Effector CD4-positive, alpha-beta T cell (primary cell): Measurements from ENCODE around the gene TMEM255B.

Experiments used
- DNase-seq: peaks from one replicate; pipeline ENCODE4 v3.0.0-alpha.2; 2020

Gene TMEM255B

GRCh38 chr13:113851826-113852535 lies 93.0 kb downstream of the TMEM255B start:
- no peak for DNase-seq

GRCh38 chr13:113852536-113853517 lies 93.8 kb downstream of the TMEM255B start:
- DNase-seq = no peak

DNA sequence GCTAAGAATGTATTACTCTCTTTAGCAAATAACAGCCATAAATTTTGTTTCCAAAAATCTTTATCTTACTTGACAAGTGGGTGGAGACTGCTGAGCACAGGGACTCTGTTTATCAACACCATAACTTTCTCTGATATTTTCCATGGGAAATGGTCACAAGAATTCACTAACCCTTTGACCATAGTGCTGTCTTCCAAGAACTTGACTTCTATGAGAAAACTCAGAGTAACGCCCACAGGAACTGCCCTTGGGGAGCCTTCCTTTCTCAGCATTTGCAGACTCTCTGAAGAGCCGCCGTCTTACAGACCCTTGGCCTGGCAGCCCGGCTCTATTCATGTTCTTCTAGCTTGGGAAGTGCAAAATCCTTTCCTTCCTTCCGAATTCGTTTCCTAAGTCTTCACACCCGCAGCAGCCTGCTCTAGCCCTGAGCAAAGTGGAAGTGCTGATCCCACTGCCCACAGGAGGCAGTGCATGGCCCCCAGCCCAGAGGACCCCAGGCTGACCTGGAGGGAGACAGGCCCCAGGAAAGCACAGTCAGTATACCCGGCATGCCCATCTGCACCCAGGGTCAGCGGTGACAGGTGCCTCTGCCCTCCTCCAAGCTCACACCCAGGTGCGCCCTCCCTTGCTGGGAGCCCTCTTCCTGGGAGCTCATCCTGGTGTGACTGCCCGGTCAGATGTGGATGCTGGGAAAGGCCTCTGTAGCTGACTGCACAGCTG lies 94.7 kb downstream of the TMEM255B start:
- DNase-seq = no peak

- no peak for DNase-seq
Observed at GRCh38 chr13:113854238-113855011, 95.4 kb downstream of the TMEM255B start.

DNA sequence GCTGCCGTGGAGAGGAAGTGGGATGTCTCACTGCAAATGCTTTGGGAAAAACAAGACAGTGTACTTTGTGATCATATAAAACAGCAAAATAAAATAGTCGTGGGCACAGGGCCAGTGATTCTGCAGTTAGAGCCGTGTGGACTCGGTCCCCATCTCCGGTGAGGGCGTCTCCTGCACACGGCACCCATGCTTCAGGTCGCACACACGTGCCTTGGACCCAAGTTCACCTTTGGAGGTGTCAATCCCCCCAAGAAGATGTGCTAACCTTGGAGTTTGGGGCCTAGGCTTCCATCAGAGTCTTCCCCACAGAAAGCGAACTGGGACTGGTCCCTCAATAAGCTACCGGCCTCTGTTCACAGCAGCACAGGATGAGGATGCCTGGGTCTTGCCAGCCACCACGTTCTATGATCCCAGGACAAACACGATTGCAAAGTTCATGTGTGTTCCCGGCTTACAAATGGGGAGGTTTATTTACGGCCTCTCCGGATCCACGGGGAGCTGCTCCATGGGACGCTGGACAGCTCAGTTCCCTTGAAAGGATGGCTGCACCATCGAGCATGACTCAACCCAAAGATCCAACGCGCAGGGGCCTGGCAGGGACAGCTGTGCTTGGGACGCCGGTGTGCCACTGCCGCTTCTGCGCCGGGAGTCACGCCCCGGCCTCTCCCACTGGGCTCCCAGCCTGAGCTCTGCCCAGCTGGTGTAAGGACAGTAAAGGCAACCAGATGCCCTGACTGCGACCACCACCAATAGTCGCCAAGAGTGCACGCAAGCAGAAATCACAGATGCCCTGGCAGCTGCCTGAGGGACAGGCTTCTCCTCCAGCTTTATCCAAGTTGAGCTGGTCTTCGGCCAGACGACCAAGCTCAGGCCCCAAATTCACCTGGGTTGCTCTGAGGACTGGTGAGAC lies 96.2 kb downstream of the TMEM255B start:
- DNase-seq = no peak

GRCh38 chr13:113855931-113856715 lies 97.1 kb downstream of the TMEM255B start:
- no peak for DNase-seq

- DNase-seq = no peak
Observed at GRCh38 chr13:113856716-113857065, 97.7 kb downstream of the TMEM255B start.

- no peak for DNase-seq
Observed at GRCh38 chr13:113857531-113858195, 98.6 kb downstream of the TMEM255B start.

DNA sequence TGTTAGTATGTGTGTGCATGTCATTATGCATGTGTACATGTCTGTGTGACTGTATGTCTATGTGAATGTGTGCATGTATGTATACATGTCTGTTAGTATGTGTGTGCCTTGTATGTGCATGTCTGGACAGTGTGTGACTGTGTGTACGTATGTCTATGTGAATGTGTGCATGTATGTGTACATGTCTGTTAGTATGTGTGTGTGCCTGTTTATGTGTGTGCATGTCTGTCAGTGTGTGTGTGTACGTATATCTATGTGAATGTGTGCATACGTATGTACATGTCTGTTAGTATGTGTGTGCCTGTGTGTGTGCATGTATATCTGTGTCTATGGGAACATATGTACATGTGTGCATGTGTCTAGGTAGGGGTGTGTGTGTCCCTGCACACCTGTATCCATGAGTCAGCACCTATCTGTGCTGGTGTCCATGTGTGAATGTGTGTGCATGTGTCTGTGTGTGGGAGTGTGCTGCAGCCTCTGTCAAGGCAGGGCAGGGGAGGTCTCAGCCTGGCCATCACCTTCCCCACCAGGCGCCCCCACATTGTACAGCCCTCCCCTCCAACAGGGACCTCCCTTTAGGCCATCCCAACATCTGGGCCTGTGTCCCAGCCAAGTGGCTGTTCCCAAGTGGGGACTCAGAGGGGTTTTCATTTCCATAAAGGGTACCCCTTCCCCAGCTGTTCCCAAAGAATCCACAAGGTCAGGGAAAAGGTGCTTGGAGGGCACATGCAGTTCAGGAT lies 100.5 kb downstream of the TMEM255B start:
- DNase-seq = no peak

DNA sequence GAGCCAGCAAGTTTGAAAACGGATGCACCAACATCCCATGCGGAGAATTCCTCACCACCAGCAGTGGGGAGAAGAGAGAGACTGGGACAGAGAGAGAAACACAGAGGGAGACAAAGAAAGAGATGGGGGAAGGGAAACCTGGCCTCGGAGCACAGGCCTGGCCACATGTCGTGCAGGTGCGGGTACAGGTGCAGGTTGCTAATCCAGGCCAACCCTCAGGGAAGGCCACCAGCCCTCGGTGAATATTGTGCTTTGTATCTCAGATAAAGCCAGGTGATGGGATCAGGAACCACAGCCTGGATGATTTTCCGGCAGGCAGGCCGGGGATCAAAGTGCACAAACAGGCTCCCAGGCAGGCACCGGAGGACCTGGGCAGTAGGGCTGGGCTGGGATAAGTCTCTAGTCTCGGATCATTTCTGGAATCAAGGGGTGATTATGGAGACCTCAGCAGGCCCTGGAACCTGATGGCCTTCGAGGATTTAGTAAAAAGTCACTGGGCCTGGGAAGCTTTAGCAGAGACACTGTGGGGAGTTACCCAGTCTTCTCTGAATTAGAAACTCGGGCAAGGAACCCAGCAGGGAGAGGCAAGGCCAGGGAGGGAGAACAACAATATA lies 101.1 kb downstream of the TMEM255B start:
- no peak for DNase-seq

DNA sequence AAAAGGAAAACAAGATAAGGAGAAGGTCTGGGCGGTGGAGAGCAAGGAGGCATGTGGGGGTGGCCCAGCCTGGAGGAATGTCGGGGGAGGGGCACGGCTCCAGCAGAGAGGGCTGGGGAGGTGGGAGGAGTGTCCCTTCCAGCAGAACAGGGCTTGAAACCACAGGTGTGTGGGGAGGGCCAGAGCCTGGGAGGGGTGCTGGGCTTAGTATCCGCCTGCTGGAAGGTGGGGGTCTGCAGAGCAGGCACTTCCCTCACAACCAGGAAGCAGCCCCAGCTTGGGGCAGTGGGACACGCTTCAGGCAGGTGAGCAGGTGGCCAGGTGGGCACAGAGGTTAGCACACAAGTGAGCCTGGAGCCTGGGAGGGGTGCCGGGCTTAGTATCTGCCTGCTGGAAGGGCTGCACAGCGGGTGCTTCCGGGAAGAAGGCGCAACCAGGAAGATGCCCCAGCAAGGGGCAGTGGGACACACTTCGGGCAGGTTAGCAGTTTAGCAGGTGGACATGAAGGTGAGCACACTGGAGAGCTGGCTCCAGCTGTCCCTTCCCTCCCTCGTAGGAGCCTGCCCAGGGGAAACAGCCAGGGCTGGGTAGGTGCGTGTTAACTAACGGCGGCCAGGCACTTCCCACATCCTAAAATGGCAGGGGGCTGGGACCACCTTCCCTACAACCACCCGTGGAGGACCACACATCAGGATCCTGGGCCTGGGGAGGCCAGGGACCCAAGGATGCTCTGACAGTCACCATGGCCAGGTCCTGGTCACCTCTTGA lies 101.8 kb downstream of the TMEM255B start:
- no peak for DNase-seq

DNA sequence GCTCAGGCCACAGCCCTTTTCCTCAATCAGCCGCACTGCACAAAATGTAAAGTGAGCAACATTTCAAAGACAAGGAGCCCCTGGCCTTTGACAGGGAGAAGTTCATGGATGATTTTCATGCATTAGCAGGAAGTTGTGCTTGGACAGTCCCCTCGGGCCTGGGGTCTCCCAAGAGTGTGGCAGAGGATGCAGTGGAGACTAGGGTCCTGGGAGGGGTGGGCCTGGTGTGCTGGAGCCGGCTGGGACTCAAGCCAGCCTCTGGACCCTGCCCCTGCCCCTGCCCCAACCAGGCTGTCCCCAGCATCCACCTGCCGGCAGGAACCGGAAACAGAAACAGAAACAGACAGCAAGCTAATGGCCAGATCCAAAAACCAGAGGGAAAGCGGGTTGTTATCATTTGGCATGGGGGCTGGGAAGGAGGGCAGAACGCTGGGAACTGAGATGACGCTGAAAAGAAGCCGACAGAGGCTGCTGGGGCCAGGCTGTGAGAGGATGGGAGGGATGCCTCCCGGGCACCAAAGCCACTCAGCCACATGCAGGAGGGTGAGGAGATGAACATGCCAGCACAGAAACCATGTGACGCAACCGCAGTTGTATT lies 102.5 kb downstream of the TMEM255B start:
- no peak for DNase-seq

DNA sequence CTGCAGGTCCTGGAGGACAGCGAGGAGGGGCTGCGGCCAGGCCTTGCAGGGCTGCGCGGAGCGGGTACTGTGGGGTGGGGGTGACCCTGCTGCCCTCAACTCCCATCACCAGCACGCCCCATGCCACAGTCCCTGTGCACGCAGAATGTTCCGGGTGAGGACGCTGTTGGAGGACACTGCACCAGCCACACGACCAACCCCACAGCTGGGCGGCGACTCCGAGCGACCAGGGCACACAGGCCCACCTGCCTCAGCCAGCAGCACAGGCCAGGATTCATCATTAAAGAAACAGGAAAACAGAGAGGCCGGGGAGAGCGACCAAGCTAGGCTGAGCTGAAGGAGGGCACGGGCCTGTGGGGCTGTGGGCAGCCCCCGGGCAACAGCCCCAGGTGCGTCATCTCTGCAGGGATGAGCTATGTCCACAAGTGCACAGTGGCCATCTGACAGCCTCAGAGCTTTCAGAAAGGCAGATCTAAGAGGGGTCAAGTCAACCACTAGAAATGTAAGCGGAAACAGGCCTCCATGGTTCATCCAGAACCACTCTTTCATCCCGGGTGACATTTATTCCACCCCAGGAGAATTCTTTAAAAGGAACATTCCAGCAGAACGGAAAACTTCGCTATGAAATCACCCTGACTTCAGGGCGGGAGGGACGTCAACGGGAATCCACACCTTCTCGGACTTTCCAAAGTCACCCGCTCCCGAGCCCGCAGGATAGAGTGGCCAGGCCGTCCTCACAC lies 103.3 kb downstream of the TMEM255B start:
- DNase-seq = no peak

DNA sequence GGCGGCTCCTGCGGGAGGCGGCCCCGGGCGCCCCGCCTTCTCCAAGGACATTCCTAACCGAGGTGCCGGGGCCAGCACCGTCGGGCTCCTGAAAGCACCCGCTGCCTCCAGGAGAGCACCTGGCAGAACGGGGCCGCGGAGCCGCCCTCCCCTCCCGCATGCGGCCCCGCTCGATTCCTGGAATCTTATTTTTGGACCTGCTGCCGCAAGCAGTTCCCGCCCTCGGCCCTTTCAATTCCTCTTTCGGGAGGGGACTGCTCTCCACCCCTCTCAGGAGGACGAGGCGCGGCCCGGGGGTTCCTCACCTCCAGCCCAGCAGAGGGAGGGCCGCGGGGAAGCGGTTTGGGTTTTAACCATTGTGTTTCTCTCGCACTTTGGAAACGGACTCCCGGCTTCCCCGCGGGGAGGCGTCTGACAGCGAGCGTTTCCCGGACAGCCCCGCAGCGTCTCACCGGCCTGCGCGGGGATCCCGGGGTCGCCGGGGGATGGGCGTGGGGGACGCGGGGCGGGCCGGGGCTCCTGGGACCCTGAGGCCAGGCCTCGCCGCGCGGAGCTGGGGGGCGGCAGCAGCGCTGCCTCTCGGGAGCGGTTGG lies 104.0 kb downstream of the TMEM255B start:
- DNase-seq = no peak

- DNase-seq = no peak
Observed at GRCh38 chr13:113863524-113864272, 104.7 kb downstream of the TMEM255B start, which contains the start of gene GAS6. TSS of gene GAS6 (minus strand) at chr13:113864076. CDS start at chr13:113863920, 156 bp downstream.
